Naive B cell (primary cell): ENCODE results near the gene PSMD12. TPM values are rescaled to one million over a fixed set of nuclear protein-coding genes. Genes with fewer than 3 reads are reported as not detected.
A peak's percentile ranks its signal among the peaks of the same experiment; 100 is the strongest.
"Not testable (repeated sequence)": the region's sequence is repeated elsewhere in the genome, so short reads cannot be mapped to it uniquely, and the experiment has no call there.

Experiments
- ATAC-seq, 2 donors: fragments of 150-1000 bp; cut with Tn5 transposase; 2 replicates each; pipeline ENCODE4 v1.10.0; 2021; ENCODE audit warnings: low read depth in 2 of 2, mild to moderate bottlenecking in 2 of 2, moderate library complexity in 2 of 2
- DNase-seq: peaks from one replicate; pipeline ENCODE4 v3.0.0; 2022
- H3K27ac Mint-ChIP-seq, 6 donors: one replicate each; pipeline ENCODE4 v1.8.0; 2020 to 2022; ENCODE audit warnings: mild to moderate bottlenecking in 6 of 6, mixed read lengths in 6 of 6, moderate library complexity in 5 of 6, inconsistent platforms in 2 of 6
- H3K27me3 Mint-ChIP-seq, 3 donors: one replicate each; pipeline ENCODE4 v1.8.0; 2021 to 2022; ENCODE audit warnings: mixed read lengths in 3 of 3, mild to moderate bottlenecking in 1 of 3
- H3K36me3 Mint-ChIP-seq, 2 donors: one replicate each; pipeline ENCODE4 v1.8.0; 2020 to 2022; ENCODE audit warnings: mixed read lengths in 2 of 2, inconsistent platforms in 1 of 2, mild to moderate bottlenecking in 1 of 2
- H3K4me1 Mint-ChIP-seq, 3 donors: one replicate each; pipeline ENCODE4 v1.8.0; 2020 to 2022; ENCODE audit warnings: mixed read lengths in 3 of 3, inconsistent platforms in 1 of 3, mild to moderate bottlenecking in 1 of 3, moderate library complexity in 1 of 3
- H3K4me3 Mint-ChIP-seq, 8 donors: one replicate each; pipeline ENCODE4 v1.8.0; 2020 to 2022; ENCODE audit warnings: mild to moderate bottlenecking in 8 of 8, mixed read lengths in 8 of 8, moderate library complexity in 8 of 8, inconsistent platforms in 2 of 8
- H3K9me3 Mint-ChIP-seq, 7 donors: one replicate each; pipeline ENCODE4 v1.8.0; 2020 to 2022; ENCODE audit warnings: mixed read lengths in 7 of 7, mild to moderate bottlenecking in 5 of 7, inconsistent platforms in 2 of 7, moderate library complexity in 1 of 7
- polyA plus RNA-seq, 6 donors: library from polyadenylated mRNA; unstranded; fragments of 300-500 nt; fragmentation: Illumina TruSeq; gene quantifications; one replicate each; pipeline ENCODE4 v1.2.3, GENCODE V29; 2021; ENCODE audit warnings: low read depth in 6 of 6

The PSMD12 gene
- polyA plus RNA-seq, 6 donors from 2014 or later: 24.3 to 31.0 (median 26.4) TPM

DNA sequence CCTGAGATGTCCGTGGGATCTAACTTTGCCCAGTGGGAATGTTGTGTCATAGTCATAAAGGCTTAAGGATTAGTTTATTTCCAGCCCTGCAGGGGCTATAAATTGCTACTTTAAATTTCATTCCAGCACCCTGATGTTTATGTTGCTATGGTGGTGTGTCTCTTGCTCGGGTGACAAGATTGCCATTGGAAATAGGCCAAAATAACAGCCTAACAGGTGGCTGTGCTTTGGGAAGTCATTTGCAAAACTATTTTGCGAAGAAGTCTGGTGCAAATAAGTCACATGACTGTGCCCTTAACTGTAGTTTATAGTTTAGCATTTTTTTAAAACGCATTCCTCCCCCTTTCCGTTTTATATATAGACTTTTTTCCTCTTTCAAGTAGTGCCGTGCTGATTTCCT, 33.8 kb upstream of the PSMD12 start:
- H3K27me3 Mint-ChIP-seq: no peaks in the 10 kb centered on the region
- DNase-seq (no peak), ATAC-seq (no peak)
- no peaks in the 10 kb centered on the region for H3K9me3 Mint-ChIP-seq
- H3K36me3 Mint-ChIP-seq: peaks cover 0 to 5% of the 10 kb centered on the region in 2 donors
- H3K4me1 Mint-ChIP-seq: peaks cover 17 to 21% (median 20%) of the 10 kb centered on the region in 3 donors
- no peak overlapping the region for H3K4me3 Mint-ChIP-seq
- H3K27ac Mint-ChIP-seq: peak overlapping the region in 2 of 6 donors; percentile 54 to 83

DNA sequence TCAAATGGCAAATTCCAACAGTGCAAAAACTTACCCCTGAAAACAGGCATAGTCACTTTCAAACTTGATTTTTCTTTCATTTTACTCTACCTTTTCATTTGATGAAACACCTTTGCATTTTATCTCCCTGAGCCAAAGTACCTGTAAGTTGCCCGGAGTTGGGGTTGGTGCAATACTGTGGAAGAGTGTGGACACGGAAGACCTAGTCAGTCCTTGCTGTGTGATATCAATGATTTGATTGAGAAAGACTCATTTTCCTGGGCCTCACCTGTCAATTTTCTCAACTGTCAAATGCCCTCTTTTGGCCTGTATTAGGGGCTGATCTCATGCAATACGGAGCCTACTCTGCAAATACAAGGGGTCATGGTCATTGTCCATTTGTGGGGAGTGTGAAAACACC, 33.3 kb upstream of the PSMD12 start:
- Mint-ChIP-seq H3K27me3 (no peaks in the 10 kb centered on the region), H3K4me1 (peaks cover 17 to 21% (median 20%) of the 10 kb centered on the region in 3 donors), H3K9me3 (no peaks in the 10 kb centered on the region), H3K36me3 (peaks cover 0 to 5% of the 10 kb centered on the region in 2 donors), H3K4me3 (peak overlapping the region in 1 of 8 donors; percentile 2), H3K27ac (peak overlapping the region in 1 of 6 donors; percentile 28)
- no peak for ATAC-seq
- DNase-seq: no peak

DNA sequence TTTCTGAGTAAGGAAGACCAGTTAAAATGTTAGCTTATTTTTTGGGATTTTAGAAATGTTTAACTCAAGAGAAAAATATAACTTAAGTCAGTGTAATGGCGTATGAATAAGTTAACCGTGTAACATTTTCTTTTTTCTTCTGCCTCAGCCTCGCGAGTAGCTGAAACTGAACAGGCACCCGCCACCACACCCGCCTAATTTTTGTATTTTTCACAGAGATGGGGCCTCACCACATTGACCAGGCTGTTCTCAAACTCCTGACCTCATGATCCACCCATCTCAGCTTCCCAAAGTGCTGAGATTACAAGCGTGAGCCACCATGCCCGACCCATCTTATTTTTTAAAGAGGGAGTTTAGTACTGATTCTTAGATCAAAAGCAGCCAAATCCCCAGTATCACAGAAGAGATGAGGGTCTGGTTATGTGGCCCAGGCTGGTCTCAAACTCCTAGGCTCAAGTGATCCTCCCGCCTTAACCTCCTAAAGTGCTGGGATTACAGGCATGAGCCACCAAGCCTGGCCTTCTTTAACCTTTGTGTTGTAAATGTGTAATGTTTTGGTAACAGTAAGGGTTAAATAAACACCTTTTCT, 27.5 kb upstream of the PSMD12 start:
- no peak overlapping the region for H3K27ac Mint-ChIP-seq
- H3K4me1 Mint-ChIP-seq: peaks cover 0 to 4% (median 0%) of the 10 kb centered on the region in 3 donors
- no peaks in the 10 kb centered on the region for H3K9me3 Mint-ChIP-seq
- DNase-seq: no peak
- no peaks in the 10 kb centered on the region for H3K27me3 Mint-ChIP-seq
- H3K4me3 Mint-ChIP-seq: no peak overlapping the region
- no peaks in the 10 kb centered on the region for H3K36me3 Mint-ChIP-seq
- ATAC-seq: no peak

DNA sequence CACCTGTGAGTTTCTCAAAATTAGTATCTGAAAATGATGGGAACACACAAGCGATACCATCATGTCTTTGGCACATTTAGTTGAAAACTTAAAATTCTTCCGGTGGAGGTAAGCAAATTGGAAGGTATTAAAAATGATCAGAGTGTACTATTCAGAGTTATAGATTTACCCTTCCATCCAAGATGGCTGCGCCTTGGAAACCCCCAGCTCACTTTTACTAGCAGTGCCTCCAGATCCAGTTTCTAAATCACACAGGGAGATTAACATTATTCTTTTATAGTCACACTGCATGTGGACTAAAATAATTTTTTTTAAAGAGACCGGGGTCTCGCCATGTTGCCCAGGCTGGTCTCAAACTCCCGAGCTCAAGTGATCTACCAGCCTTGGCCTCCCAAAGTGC, 25.7 kb upstream of the PSMD12 start:
- Mint-ChIP-seq H3K27ac (no peak overlapping the region), H3K4me1 (peaks cover 0 to 8% (median 5%) of the 10 kb centered on the region in 3 donors), H3K36me3 (no peaks in the 10 kb centered on the region), H3K27me3 (no peaks in the 10 kb centered on the region), H3K9me3 (no peaks in the 10 kb centered on the region), H3K4me3 (no peak overlapping the region)
- ATAC-seq: no peak
- no peak for DNase-seq

DNA sequence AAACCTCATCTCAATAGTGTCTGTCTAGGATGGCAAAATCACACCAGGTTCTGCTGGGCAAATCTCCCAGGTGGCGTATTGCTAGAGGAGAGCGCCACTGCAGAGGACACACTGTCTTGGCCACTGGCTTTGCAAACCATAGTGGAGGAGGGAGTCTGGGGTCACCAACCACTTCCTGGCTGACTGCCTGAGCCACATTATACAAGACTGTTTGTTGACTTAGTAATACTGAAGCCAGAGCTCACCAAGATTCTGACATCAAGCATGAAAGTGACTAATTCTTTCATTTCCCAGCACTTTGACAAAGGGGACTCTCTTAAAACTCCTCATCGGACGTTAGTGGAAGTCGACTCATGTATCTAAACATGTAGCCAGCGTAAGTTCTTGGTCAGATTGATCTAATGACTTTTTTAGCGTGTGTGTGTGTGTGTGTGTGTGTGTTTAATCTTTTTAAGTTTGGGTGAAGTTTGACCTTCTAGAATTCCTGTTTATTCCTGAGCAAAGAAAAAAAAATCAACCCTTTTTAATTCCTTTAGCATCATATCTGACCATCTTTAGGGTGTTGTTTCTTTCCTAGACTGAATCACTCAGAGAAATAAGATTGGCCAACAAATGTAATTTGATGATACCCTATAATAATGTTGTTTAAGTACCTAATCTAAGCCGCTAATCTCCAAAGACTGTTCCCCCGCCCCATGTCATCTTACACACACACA, 24.4 kb upstream of the PSMD12 start:
- no peaks in the 10 kb centered on the region for H3K27me3 Mint-ChIP-seq
- peaks cover 0 to 8% (median 5%) of the 10 kb centered on the region in 3 donors for H3K4me1 Mint-ChIP-seq
- ATAC-seq (no peak), DNase-seq (no peak)
- no peaks in the 10 kb centered on the region for H3K36me3 Mint-ChIP-seq
- peak overlapping the region in 1 of 6 donors; percentile 36 for H3K27ac Mint-ChIP-seq
- H3K4me3 Mint-ChIP-seq: no peak overlapping the region
- peaks cover 0 to under 1% (median 0%) of the 10 kb centered on the region in 7 donors for H3K9me3 Mint-ChIP-seq

DNA sequence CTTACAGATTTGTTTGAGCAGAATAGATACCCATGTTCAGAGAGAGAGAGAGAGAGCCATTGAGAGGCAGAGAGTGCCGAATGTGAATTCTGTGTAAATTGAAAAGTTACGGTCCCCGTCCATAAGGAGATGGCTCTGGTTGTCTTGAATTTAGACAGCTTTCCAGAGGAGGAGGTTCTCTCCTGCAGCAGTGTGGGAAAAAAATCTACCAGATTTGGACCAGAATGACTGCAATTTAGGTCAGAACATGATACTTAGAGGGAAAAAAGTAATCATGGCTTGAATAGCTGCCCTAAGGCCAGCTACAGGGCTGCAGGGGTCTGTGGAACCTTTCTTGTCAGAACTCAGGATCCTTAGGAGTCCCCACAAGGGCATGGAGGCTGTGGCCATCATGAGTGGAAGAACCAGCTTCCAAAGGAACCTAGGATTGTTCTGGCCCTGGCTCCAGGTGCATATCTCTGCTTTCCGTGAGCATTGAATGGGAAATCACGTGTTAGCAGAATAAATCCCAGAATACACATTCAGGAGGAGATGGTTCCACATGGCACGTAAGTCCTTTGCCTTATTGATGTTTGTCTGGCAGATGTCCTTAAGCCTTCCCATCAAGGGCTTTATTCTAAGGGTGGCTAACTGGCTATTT, 23.7 kb upstream of the PSMD12 start:
- peak overlapping the region in 1 of 6 donors; percentile 33 for H3K27ac Mint-ChIP-seq
- no peak for ATAC-seq
- H3K27me3 Mint-ChIP-seq: no peaks in the 10 kb centered on the region
- no peak overlapping the region for H3K4me3 Mint-ChIP-seq
- DNase-seq: no peak
- peaks cover 0 to 8% (median 5%) of the 10 kb centered on the region in 3 donors for H3K4me1 Mint-ChIP-seq
- H3K36me3 Mint-ChIP-seq: no peaks in the 10 kb centered on the region
- H3K9me3 Mint-ChIP-seq: peaks cover 0 to 3% (median 0%) of the 10 kb centered on the region in 7 donors

DNA sequence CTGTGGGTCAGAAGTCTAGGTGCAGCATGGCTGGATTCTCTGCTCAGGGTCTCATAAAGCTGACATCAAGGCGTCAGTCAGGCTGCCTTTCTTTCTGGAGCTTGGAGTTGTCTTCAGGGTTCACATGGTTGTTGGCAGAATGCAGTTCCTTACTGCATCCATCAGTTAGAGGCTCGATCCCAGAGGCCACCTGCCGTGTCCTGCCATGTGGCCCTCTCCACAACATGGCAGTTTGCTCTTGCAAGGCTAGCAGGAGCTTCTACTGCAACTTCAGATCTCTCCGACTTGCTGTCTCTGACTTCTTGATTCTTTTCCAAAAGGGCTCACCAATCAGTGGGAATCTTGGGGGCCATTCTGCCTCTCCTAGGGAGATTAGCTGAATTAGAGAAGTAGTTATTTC, 22.6 kb upstream of the PSMD12 start:
- peaks cover 0 to 3% (median 0%) of the 10 kb centered on the region in 7 donors for H3K9me3 Mint-ChIP-seq
- no peaks in the 10 kb centered on the region for H3K27me3 Mint-ChIP-seq
- peak overlapping the region in 2 of 6 donors; percentile 32 to 91 for H3K27ac Mint-ChIP-seq
- DNase-seq (no peak), ATAC-seq (no peak)
- H3K4me3 Mint-ChIP-seq: no peak overlapping the region
- no peaks in the 10 kb centered on the region for H3K36me3 Mint-ChIP-seq
- H3K4me1 Mint-ChIP-seq: peaks cover 0 to 8% (median 5%) of the 10 kb centered on the region in 3 donors

DNA sequence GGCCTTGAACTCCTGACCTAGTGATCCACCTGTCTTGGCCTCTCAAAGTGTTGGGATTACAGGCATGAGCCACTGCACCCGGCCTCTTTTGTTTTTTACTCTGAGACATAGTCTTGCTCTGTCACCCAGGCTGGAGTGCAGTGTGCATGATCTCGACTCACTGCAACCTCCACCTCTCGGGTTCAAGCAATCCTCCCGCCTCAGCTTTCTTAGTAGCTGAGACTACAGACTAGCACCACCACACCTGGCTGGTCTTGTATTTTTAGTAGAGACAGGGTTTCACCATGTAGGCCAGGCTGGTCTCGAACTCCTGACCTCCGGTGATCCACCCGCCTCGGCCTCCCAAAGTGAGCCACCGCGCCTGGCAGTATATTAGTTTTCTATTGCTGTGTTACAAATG, 22.2 kb upstream of the PSMD12 start:
- not testable (repeated sequence) for H3K27ac Mint-ChIP-seq, H3K4me3 Mint-ChIP-seq

DNA sequence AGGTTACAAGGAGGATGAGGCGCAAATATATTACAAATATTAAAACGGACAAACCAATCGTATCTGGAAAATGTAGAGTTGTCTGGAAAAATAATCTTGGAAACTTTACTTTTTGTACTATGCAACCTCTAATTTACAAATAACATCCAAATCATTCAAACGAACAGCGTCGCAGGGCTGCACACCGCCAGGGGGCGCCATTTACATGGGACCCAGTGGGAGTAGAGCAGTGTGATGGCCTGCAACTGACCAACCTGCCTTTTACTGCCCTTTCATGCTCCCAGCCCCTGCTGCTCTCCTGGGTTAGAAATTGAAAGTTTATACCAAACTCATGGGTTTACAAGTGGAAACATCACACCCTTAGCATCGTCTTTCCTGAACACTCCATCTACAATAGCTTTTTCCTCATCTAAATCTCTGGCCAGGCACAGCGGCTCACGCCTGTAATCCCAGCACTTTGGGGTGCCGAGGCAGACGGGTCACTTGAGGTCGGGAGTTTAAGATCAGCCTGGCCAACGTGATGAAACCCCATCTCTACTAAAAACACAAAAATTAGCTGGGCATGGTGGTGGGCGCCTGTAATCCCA, 20.7 kb upstream of the PSMD12 start:
- ATAC-seq: no peak
- H3K27ac Mint-ChIP-seq: no peak overlapping the region
- no peak for DNase-seq

More for the DNA sequence above, 22.2 kb upstream of the PSMD12 start:
- not testable (repeated sequence) for H3K36me3 Mint-ChIP-seq, ATAC-seq, H3K27me3 Mint-ChIP-seq, H3K4me1 Mint-ChIP-seq, H3K9me3 Mint-ChIP-seq, DNase-seq

DNA sequence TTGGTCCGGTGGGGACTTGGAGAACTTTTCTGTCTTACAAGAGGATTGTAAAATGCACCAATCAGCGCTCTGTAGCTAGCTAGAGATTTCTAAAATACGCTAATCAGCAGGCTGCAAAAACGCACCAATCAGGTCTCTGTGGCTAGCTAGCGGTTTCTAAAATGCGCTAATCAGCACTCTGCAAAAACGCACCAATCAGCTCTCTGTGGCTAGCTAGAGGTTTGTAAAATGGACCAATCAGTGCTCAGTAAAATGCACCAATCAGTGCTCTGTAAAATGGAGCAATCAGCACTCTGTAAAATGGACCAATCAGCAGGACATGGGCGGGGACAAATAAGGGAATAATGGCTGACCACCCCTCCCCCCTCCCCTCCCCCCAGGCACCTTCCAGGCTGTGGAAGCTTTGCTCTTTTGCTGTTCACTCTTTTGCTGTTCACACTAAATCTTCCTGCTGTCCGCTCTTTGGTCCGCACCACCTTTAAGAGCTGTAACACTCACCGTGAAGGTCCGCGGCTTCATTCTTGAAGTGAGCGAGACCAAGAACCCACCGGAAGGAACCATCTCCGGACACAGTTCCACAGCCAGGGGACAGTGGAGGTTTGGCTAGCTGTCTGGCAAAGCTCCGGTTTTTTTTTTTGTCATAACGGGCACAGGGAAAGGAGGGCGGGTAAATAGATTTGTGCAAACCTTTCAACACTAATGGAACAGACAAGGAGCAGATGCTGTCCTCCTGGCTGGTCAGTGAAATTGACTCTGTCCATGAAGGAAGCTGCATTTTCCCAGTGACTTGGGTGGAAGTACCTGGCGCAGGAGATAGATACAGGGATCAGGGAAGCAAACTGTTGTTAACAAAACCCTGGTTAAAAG, 19.0 kb upstream of the PSMD12 start:
- H3K4me3 Mint-ChIP-seq: no peak overlapping the region
- H3K36me3 Mint-ChIP-seq: no peaks in the 10 kb centered on the region
- H3K27ac Mint-ChIP-seq: no peak overlapping the region
- H3K4me1 Mint-ChIP-seq: peaks cover 0 to 8% (median 5%) of the 10 kb centered on the region in 3 donors
- H3K27me3 Mint-ChIP-seq: no peaks in the 10 kb centered on the region
- DNase-seq (no peak), ATAC-seq (no peak)
- peaks cover 0 to 3% (median 0%) of the 10 kb centered on the region in 7 donors for H3K9me3 Mint-ChIP-seq

More for the DNA sequence above, 20.7 kb upstream of the PSMD12 start:
- Mint-ChIP-seq H3K9me3 (peaks cover 0 to 3% (median 0%) of the 10 kb centered on the region in 7 donors), H3K4me3 (no peak overlapping the region), H3K27me3 (no peaks in the 10 kb centered on the region), H3K4me1 (peaks cover 0 to 8% (median 5%) of the 10 kb centered on the region in 3 donors), H3K36me3 (no peaks in the 10 kb centered on the region)

DNA sequence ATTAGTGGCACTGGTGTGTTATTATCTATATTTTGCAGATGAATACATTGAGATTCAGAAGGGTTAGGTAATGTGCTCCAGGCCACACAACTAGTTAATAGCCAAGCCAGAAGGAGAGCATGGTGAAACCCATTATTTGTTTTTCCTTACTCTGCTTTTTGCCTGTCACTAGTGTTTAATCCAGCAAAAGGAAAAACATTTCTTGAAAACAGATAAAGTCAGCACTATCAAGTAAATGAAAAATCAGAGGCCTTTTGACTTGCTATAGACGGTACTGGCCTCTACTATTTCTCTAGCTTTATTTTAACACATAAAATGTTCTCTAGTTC, 15.5 kb upstream of the PSMD12 start:
- Mint-ChIP-seq H3K36me3 (no peaks in the 10 kb centered on the region), H3K4me1 (peaks cover 12 to 15% (median 14%) of the 10 kb centered on the region in 3 donors), H3K27ac (peak overlapping the region in 2 of 6 donors; percentile 15 to 36), H3K9me3 (peaks cover 0 to 3% (median 0%) of the 10 kb centered on the region in 7 donors), H3K27me3 (no peaks in the 10 kb centered on the region), H3K4me3 (peak overlapping the region in 1 of 8 donors; percentile 56)
- DNase-seq (no peak), ATAC-seq (no peak)

DNA sequence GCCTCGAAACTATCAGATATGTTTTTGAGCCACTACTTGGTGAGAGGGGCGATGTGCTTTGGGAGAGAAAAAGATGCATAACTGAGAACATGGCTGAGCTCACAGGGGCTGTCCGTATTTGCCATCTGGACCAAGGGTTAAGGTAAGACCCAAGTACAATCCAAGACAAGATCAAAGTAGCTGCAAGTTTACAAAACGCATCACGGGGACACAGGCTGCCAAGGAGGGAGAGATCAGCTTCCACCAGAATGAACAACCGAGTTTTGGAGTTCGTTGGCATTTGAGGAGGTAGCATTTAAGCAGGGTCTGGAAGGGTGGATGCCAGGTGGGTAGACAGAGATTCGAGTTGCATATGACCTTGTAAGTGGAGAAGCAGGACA, 12.9 kb upstream of the PSMD12 start:
- Mint-ChIP-seq H3K36me3 (no peaks in the 10 kb centered on the region), H3K4me1 (peaks cover 23 to 28% (median 23%) of the 10 kb centered on the region in 3 donors), H3K9me3 (no peaks in the 10 kb centered on the region), H3K4me3 (peak overlapping the region; percentile 86 to 94 (median 92)), H3K27ac (peak overlapping the region in 4 of 6 donors; percentile 23 to 97 (median 72)), H3K27me3 (no peaks in the 10 kb centered on the region)
- DNase-seq (no peak), ATAC-seq (no peak)
